Measurements from ENCODE around the gene CREB3L4.
A peak's percentile ranks its signal among the peaks of the same experiment; 100 is the strongest.

CREB3L4 gene

GRCh38 chr1:153937331-153937730 lies 30.4 kb upstream of the CREB3L4 start:
- DNase-seq, result no peak

- DNase-seq, result no peak
Measured at GRCh38 chr1:153938996-153939395, 28.7 kb upstream of the CREB3L4 start.

DNA sequence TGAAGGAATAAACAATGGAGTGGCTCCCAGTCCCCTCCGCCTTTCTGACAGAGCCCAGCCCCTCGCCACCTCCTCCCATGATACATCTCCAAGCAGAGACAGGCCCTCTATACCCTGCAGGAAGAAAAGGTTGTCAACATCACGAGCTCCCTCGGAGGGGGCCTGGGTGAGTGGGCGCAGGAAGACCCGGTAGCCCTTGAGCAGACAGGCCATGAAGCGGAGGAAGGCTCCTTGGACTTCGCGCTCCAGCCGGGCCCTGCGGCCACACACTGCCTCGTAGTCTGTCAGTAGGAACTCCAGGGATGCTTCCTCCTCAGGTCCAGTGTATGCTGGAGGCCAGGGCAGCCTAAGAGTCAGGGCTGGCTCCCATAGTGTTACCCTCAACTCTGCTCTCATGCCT lies 28.2 kb upstream of the CREB3L4 start:
- no peak for DNase-seq

GRCh38 chr1:153940756-153941155 lies 26.9 kb upstream of the CREB3L4 start:
- no peak for DNase-seq

DNA sequence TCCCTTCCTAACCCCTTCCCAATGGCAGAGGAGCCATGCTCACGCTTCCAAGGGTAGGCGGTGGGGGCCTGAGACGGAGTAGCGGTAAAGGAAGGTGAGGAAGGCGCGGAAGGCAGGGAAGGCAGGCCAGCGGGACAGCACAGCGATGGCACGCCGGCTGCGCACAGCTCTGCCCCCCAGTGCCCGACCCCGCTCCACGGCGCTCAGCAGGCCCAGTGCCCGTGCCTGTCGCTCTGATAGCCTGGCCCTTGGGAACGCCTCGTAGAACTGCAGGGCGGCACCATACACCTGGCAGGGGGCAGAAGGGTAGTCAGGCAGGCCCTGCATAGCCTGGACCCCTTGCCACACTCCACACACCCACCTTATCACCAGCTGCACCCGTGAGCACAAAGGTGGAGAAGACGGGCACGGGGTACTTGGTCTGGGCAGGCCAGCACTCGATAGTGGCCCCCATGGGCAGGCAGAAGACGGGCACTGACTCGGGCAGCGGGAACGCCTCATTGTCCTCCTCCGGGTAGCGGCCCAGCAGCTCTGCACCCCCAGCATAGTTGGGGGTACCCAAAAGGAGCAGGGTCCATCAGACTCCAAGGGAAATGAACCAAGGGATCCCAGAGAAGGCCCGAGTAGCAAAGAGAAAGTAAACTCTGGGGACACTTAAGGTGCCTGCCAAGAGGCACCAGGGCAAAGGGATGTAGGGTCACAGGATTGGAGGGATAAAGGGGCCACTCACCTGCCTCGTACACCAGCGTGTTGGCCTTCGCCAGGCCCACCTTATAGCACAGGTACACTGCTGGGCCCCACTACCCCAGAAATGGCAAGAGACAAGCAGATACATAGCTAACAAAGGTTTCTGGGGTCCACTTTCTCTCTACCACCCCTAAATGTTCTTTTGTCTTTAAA lies 25.6 kb upstream of the CREB3L4 start:
- no peak for DNase-seq

- no peak for DNase-seq
Measured at GRCh38 chr1:153942766-153943549, 24.7 kb upstream of the CREB3L4 start.

GRCh38 chr1:153944005-153944826 lies 23.5 kb upstream of the CREB3L4 start:
- no peak for DNase-seq

DNA sequence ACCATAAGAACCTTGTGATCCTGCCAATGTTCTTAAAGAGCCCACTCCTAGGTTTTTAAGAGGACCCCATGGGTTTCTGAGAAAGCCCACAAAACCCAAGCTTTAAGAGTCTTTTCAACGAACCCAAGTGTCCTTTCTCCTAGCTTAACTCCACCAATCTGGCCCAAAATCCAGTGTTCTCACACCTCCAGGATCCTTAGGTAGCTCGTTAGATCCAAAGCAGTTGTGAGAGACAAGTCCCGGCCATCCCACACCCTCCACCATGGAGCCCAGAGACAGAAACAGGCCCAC lies 22.9 kb upstream of the CREB3L4 start:
- DNase-seq, result no peak

DNA sequence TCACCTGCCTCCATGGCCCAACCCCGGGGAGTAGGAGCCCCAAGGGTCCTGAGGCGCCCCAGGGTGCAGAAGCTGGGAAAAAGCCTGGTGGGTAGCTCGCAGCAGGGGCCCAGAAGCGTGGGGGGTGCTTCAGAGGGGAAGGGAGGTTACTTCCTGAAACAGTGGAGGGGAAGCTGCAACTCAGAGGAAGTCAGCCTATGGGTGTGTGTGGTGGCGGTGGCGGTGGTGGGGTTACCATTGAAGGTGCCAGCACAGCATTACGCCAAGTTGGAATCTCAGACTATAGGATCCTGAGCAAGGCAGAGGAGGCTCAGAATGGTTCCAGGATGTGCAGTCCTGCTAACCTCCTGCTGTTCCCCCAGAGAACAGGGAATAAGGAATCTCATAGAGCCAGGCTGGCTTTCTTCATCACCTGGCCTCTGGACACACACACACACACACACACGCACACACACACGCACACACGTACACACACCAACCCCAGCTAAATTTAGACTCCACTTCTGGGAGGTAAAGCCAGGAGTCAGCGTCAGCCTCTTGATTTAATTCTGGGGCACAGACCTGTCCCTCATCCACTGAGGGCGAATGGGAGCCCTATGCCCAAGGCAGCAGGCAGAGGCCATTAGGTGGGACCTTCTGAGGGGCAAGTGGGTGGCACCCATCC lies 22.4 kb upstream of the CREB3L4 start:
- no peak for DNase-seq

DNA sequence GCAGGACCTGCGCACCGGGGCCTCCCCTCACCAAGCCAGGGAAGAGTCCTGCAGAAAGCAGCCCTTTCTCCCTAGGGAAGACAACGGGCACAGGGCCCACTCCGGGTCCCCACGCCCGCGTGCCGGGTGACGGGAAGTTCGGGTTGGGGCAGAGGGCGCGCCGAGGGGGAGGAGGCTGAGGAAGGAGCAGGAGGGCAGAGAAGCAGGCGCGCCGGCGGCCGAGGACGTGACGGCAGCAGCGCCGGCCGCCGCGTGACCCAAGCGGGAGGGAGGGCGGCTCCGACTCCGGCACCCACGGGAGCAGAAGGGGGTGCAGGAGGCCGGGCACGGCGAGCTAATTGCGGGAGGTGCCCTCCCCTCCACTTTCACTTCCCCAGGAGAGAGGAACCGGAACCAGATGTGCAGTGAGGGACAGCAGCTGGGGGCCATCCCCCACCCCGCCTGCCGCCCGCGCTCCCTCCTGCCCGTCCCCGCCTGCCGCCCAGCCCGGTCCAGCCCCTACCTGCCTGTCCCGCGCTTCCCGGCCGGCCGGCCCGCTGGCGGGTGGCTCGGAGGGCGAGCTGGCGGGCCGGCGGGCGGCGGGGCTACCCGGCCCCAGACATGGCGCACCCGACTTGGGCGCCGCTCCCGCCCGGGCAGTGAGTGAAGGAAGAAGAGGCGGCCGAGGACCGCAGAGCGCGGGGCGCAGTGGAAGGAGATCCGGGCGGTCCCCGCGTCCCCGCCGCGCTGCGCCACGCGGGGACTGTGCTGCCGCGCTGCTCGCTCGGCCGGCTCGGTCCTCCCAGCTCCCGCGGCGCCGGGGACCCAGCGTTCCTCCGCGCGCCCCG lies 21.7 kb upstream of the CREB3L4 start:
- no peak for DNase-seq

DNA sequence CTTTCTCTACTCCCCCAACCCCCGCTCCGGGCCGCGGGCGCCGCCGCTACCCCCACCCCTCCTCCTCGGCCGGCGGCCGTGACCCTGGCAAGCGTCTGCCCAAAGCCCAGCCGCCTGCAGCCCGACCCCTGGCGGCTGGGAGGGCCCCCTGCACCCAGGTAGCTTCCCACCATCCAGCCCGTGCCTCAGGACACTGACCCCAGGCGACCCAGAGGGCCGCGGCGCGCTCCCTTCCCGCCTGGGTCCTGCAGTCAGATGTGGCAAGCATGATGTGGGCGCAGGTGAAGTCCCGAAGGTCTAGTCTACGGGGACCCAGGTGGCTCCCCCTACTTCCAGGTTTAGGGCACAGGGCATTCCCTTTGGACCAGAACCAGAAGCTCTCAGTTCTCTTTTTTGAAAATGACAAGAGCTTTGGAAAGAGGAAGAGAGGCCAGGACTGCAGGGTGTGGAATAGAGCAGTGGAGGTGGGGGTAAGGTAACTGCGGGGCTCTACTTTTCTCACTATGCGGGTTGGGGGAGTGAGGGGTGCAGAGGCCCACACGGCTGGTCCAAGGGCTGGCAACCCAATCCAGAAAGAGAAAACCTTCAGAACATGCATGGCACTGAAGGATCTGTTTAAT lies 21.0 kb upstream of the CREB3L4 start, which contains the start of gene DENND4B:
Gene DENND4B, minus strand, starts transcription at position 97 of the 620 bp plus-strand sequence. CDS start 2,344 bp downstream, outside the sequence.
- DNase-seq, result peak; percentile 55

DNA sequence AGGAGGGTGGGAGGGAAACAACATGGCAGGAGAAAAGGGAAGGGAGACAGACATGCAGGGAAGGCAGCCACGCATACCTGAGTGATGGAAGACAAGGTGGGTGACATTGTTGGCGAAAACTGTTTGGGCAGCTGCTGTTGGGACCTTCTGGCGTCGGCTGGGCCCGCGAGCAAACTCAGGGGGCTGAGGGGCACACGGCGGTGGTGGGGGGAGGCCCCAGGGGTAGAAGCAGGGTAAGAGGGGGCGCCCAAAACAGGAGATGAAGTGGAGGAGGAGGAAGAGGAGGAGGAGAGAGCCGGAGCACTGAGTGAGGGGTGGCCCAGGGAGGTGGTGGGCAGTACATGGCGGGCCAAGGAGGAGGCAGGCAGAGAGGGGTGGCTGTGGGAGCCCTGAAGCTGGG lies 16.5 kb upstream of the CREB3L4 start:
- DNase-seq, result no peak

DNA sequence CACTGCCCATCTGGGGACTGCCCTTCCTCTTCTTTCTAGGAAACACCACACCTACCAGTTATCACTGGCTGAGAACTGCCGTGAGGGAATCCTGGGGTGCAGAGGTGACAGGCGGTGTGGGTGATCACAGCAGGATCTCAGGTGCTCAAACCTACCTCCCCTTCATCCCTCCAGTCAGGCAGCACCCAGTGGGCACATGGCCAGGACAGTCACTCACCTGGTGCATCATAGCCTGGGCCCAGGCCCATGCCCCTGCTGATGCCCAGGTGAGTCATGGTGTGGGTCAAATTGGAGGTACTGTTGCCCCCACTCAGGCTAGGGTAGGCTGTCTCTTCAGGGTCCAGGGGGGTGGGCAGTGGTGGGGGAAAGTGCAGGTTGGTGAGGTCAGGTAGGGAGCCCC lies 15.9 kb upstream of the CREB3L4 start:
- DNase-seq, result no peak

DNA sequence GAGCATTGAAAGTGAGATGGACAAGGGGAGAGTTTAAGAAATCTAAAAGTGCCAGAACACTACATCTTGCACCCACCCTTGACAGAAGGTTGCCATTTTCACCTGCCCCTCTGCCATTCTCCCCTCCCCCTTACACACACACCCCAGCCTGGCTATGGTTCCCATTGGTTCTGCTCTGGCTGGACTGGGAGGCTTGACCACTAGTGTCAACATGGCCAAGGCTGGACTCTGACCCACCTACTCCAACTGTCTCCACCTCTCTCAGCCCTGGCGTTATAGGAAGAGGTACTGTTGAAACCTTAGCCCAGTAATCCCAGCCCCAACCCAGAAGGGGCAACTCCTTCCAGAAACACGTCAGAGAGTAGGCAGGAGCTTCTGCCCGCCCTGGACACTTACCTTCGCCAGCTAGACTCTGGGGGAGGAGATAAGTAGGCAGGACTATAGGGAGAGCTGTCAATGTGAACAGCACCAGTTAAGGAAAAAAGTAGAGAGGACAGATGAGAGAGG lies 13.8 kb upstream of the CREB3L4 start:
- DNase-seq, result no peak

DNA sequence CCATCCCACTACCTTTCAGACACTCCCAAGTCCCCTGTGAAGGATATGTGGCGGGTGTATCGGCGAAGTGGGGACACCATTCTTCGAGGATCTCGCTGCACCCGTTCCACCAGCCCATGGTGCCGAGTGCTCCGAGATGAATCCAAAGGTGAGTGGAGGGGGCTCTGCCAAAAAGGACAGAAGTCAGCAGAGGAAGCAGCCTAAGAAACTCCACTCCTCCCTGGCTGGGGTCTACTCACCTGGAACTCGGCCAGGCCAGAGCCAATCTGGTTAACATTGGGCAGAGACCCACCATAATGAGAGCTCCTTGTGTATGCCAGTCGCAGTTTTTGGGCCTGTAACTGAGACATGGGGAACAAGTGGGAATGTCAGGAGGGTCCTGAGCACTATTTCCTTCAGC lies 12.9 kb upstream of the CREB3L4 start:
- no peak for DNase-seq

DNA sequence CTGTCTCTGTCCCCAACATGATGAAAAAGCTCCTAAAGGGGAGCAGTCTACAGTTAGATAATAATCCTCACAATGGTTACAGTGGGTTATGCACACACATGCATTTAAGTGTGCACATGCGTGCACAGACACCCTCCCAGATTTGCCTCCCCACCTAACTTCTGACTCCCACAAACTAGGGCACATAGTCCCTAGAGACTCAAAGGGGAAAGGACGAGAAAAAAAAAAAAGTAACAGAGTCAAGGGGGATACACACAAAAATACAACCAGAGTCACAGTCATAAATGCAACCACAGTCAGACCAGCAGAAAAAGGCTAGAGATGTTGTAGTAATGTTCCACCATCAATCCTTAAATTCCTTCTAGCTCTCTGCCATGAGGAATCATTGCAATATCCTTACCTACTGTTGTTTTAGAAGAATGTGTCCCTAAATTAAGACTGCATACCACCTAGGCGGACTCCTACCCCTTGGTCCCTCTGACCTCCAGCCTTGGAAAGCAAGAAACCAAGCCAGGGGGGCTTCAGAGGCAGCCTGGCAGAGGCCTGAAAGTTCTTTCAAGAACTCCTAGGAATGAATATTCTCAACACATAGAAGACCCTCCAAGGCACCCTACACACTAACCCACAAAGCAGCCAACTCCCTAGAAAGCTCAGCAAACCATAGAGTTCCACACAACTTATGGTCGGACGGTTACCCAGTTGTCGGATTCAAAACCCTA lies 10.5 kb upstream of the CREB3L4 start:
- DNase-seq, result no peak

DNA sequence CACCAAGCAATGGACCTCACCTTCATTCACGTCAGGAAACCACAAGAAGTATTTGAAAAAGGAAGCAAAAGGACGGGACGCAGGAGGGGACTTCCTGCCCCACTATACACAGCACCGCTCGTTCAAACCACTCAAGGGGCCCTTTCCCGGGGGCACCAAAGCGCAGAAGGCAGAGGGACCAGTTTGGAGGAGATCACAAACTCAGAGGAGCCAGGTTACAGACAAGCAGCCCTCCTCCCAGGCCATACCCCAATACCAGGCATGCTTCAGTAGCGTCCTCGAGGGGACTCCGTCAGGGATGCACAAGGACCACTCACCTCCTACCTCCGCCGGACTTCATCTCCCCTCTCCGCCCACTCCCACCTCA lies 10.0 kb upstream of the CREB3L4 start:
- DNase-seq, result no peak

GRCh38 chr1:153958111-153958960 lies 9.4 kb upstream of the CREB3L4 start, which contains the start of gene CRTC2:
Gene CRTC2, minus strand, starts transcription at chr1:153958612. Its CDS starts 115 bp downstream, at chr1:153958497.
- peak; percentile 98 for DNase-seq

DNA sequence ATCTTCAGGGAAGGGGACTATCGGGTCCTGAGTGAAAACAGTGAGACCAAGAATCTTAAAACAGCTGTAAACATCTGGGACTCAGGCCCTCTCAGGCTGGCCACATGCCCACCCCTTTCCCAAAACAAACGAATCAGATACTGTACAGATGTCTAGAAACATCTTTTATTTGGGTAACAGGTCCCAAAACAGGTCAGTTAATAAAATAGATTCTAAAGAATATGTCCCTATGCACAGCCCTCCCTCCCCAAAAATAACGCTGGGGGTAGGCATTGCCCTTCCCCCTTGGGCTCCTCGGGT lies 8.8 kb upstream of the CREB3L4 start:
- DNase-seq, result no peak

GRCh38 chr1:153959454-153959853 lies 8.2 kb upstream of the CREB3L4 start:
- DNase-seq, result no peak

Measured in DMS79 (cell line).